ENCODE measurements around the gene WDR55.

The WDR55 gene

DNA sequence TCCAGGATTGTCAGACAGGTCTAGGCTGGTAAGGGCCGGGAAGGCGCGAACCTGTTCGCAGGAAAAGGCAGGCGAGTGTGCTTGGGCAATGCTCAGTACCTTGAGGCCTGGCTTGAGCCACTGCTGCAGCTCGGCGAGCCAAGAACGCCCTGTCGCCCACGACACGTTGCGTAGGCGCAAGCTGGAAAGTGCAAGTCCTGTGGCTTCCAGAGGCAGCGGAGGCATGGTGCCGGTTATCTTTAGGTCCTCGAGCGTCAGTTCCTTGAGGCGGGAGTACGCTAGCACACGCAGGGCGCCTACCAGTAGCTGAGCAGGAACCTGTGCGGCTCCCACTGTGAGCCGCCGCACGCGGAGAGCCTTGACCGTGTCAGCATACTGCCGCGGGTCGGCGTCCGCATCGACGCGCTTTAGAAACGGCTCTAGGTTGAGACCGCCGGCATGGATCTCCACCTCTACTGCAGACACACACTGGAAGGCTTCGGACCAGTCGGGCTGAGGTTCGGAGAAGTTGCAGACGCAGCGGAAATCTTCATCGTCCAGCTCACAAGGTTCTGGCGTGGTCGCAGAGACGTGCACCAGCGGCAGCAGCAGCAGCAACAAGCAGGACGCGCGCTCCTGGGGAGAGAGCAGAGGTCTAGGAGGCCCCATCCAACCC, 32.2 kb upstream of the WDR55 start:
- Histone ChIP-seq H3K4me2 (ENCODE audit: low read length) (no peak overlapping the region), H2AFZ (ENCODE audit: low read depth, low read length) (no peak overlapping the region)

DNA sequence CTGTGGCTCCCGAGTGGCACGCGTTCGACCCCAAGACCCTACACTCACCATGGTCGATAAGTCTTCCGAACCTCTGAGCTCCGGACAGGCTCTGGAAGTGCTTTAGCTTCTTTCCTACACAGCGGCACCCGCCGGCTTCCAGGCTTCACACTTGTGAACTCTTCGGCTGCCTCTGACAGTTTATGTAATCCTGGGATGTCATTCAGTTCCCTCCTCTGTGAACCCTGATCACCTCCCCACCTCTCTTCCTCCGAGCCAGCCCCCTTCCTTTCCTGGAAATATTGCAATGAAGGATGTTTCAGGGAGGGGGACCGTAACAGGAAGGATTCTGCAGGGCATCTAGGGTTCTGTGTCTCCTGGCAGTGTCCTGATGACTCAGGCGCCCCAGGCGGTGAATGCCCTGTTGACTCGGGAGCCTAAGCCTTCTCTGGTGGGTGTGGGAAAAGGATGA, 31.7 kb upstream of the WDR55 start, which contains the start of gene CD14:
Gene CD14, minus strand, starts transcription at position 155 of the 451 bp plus-strand sequence. Its CDS starts 104 bp downstream, at position 51.
- Histone ChIP-seq H3K9me3 (ENCODE audit: insufficient read depth, low read length) (no peaks in the 10 kb centered on the region), H3K4me3 (ENCODE audit: low read length) (no peak within 1 kb of the TSS), H2AFZ (ENCODE audit: low read depth, low read length) (no peak within 1 kb of the TSS), H3K36me3 (replicated peaks; ENCODE audit: low read depth, low read length) (no peaks in the 10 kb centered on the region), H3K27me3 (ENCODE audit: low read depth, low read length) (no peaks in the 10 kb centered on the region), H3K4me2 (ENCODE audit: low read length) (no peak within 1 kb of the TSS), H3K9ac (ENCODE audit: low read length) (no peak within 1 kb of the TSS), H3K79me2 (ENCODE audit: low read length) (no peaks in the 10 kb centered on the region), H4K20me1 (ENCODE audit: insufficient read depth, low read length) (no peaks in the 10 kb centered on the region), H3K27ac (ENCODE audit: low read length) (no peak within 1 kb of the TSS), H3K4me1 (ENCODE audit: low read length) (peaks cover 18% of the 10 kb centered on the region)
- TF ChIP-seq, protein P1, sequence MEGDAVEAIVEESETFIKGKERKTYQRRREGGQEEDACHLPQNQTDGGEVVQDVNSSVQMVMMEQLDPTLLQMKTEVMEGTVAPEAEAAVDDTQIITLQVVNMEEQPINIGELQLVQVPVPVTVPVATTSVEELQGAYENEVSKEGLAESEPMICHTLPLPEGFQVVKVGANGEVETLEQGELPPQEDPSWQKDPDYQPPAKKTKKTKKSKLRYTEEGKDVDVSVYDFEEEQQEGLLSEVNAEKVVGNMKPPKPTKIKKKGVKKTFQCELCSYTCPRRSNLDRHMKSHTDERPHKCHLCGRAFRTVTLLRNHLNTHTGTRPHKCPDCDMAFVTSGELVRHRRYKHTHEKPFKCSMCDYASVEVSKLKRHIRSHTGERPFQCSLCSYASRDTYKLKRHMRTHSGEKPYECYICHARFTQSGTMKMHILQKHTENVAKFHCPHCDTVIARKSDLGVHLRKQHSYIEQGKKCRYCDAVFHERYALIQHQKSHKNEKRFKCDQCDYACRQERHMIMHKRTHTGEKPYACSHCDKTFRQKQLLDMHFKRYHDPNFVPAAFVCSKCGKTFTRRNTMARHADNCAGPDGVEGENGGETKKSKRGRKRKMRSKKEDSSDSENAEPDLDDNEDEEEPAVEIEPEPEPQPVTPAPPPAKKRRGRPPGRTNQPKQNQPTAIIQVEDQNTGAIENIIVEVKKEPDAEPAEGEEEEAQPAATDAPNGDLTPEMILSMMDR (IDR thresholded peaks at IDR 0.05; ENCODE audit: low read depth, low read length) = no peak

More for the DNA sequence above, 32.2 kb upstream of the WDR55 start:
- no peaks in the 10 kb centered on the region for H3K79me2 ChIP-seq (ENCODE audit: low read length)
- 0 out of 2 replicates have a peak, but pooled peaks cover under 1% of the 10 kb centered on the region for H3K9me3 ChIP-seq (ENCODE audit: insufficient read depth, low read length)
- H3K27me3 ChIP-seq (ENCODE audit: low read depth, low read length) = no peaks in the 10 kb centered on the region
- H4K20me1 ChIP-seq (ENCODE audit: insufficient read depth, low read length) = no peaks in the 10 kb centered on the region
- peaks cover 18% of the 10 kb centered on the region for H3K4me1 ChIP-seq (ENCODE audit: low read length)
- no peak overlapping the region for H3K9ac ChIP-seq (ENCODE audit: low read length)
- no peaks in the 10 kb centered on the region for H3K36me3 ChIP-seq (replicated peaks; ENCODE audit: low read depth, low read length)
- H3K27ac ChIP-seq (ENCODE audit: low read length) = no peak overlapping the region
- TF ChIP-seq, protein P1 (IDR thresholded peaks at IDR 0.05; ENCODE audit: low read depth, low read length) = no peak
- no peak for TF ChIP-seq EZH2phosphoT487 (IDR thresholded peaks at IDR 0.05; ENCODE audit: low read depth)
- no peak overlapping the region for H3K4me3 ChIP-seq (ENCODE audit: low read length)

DNA sequence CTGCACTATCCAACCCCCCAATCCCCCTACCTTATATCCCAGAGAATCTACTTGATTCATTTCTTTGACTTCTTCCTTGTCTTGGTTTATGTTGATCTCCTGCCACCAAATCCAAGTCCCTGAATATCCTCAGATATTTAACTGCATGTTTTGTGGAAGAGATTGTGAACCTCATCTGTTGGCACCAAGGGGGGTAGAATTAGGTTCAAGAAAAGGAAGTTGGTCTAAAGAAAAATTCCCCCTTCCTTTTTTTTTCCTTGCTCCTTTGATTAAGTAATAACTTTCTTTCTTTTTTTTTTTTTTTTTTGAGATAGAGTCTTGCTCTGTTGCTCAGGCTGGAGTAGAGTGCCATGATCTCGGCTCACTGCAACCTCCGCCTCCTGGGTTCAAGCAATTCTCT, 31.2 kb upstream of the WDR55 start:
- Histone ChIP-seq H3K79me2 (ENCODE audit: low read length) (no peaks in the 10 kb centered on the region), H3K4me2 (ENCODE audit: low read length) (no peak overlapping the region), H3K36me3 (replicated peaks; ENCODE audit: low read depth, low read length) (no peaks in the 10 kb centered on the region), H3K27me3 (ENCODE audit: low read depth, low read length) (no peaks in the 10 kb centered on the region), H4K20me1 (ENCODE audit: insufficient read depth, low read length) (no peaks in the 10 kb centered on the region), H2AFZ (ENCODE audit: low read depth, low read length) (no peak overlapping the region), H3K4me3 (ENCODE audit: low read length) (no peak overlapping the region), H3K4me1 (ENCODE audit: low read length) (peaks cover 18% of the 10 kb centered on the region), H3K27ac (ENCODE audit: low read length) (no peak overlapping the region), H3K9me3 (ENCODE audit: insufficient read depth, low read length) (no peaks in the 10 kb centered on the region), H3K9ac (ENCODE audit: low read length) (no peak overlapping the region)
- TF ChIP-seq, protein P1 (IDR thresholded peaks at IDR 0.05; ENCODE audit: low read depth, low read length) = no peak
- no peak for TF ChIP-seq EZH2phosphoT487 (IDR thresholded peaks at IDR 0.05; ENCODE audit: low read depth)

DNA sequence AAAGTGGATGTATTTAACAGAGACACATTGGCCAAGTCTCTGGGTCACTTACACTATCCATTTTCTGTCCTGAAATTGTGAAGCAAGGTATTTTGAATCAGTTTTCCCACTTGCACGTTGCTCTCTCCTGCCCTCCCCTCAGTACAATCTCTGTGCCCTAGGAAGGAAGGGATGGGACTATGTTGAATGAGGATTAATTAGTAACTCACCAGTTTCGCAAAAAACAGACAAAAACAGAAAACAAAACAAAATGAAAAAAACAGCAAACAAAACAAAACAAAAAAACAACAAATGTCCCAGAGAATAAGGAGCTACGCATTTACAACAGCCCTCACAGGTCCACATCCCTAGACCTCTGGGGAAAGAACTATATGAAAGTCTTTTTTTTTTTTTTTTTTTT, 30.6 kb upstream of the WDR55 start:
- no peak overlapping the region for H3K4me3 ChIP-seq (ENCODE audit: low read length)
- no peak overlapping the region for H3K27ac ChIP-seq (ENCODE audit: low read length)
- no peaks in the 10 kb centered on the region for H4K20me1 ChIP-seq (ENCODE audit: insufficient read depth, low read length)
- H3K36me3 ChIP-seq (replicated peaks; ENCODE audit: low read depth, low read length) = no peaks in the 10 kb centered on the region
- H3K4me1 ChIP-seq (ENCODE audit: low read length) = peaks cover 23% of the 10 kb centered on the region
- TF ChIP-seq, protein P1 (IDR thresholded peaks at IDR 0.05; ENCODE audit: low read depth, low read length) = no peak
- H3K9me3 ChIP-seq (ENCODE audit: insufficient read depth, low read length) = no peaks in the 10 kb centered on the region
- H3K27me3 ChIP-seq (ENCODE audit: low read depth, low read length) = no peaks in the 10 kb centered on the region
- H3K4me2 ChIP-seq (ENCODE audit: low read length) = no peak overlapping the region
- H3K9ac ChIP-seq (ENCODE audit: low read length) = no peak overlapping the region
- H2AFZ ChIP-seq (ENCODE audit: low read depth, low read length) = no peak overlapping the region
- no peaks in the 10 kb centered on the region for H3K79me2 ChIP-seq (ENCODE audit: low read length)
